Heart left ventricle (tissue), 16 donors: ENCODE results near the gene KMO. TPM values are rescaled to one million over a fixed set of nuclear protein-coding genes. Genes with fewer than 3 reads are reported as not detected.

Source experiments
- ATAC-seq, 4 donors: fragments of 200-7000 bp; cut with Tn5 transposase; one replicate each; pipeline ENCODE4 v1.9.1; 2020 to 2022; ENCODE audit warnings: moderate library complexity in 4 of 4, mild to moderate bottlenecking in 3 of 4, moderate number of reproducible peaks in 1 of 4
- DNase-seq, 5 donors: peaks; one replicate each; pipeline ENCODE4 v3.0.0-alpha.2; 2020
- H3K27ac ChIP-seq, 12 donors: fragments of 200-600 bp; sonication (generic) in 4 of 12; one replicate each; pipeline versions ENCODE4 v1.5.0 to v1.8.0; 2016 to 2022; ENCODE audit warnings: mild to moderate bottlenecking in 2 of 12
- H3K27me3 ChIP-seq, 9 donors: fragments of 200-600 bp; sonication (generic) in 2 of 9; one replicate each; pipeline versions ENCODE4 v1.5.1 to v1.8.0; 2016 to 2022; ENCODE audit warnings: mild to moderate bottlenecking in 3 of 9
- H3K36me3 ChIP-seq, 9 donors: fragments of 200-600 bp; sonication (generic) in 2 of 9; one replicate each; pipeline versions ENCODE4 v1.5.0 to v1.8.0; 2018 to 2022; ENCODE audit warnings: mild to moderate bottlenecking in 2 of 9
- H3K4me1 ChIP-seq, 12 donors: fragments of 200-600 bp; sonication (generic) in 4 of 12; one replicate each; pipeline versions ENCODE4 v1.5.0 to v1.8.0; 2016 to 2022; ENCODE audit warnings: mild to moderate bottlenecking in 3 of 12
- H3K4me3 ChIP-seq, 12 donors: fragments of 200-600 bp; sonication (generic) in 4 of 12; one replicate each; pipeline versions ENCODE4 v1.5.0 to v1.8.0; 2017 to 2022; ENCODE audit warnings: mild to moderate bottlenecking in 9 of 12, moderate library complexity in 4 of 12
- H3K9me3 ChIP-seq, 12 donors: fragments of 200-600 bp; sonication (generic) in 4 of 12; one replicate each; pipeline versions ENCODE4 v1.5.0 to v1.8.0; 2016 to 2022; ENCODE audit warnings: mild to moderate bottlenecking in 1 of 12
- POLR2A ChIP-seq, 2 donors: fragments of 450-650 bp; IDR thresholded peaks; one replicate each; pipeline ENCODE4 v1.6.1; 2017; ENCODE audit warnings: antibody characterized with exemption in 2 of 2, mild to moderate bottlenecking in 2 of 2, moderate library complexity in 2 of 2
- WGBS, 4 donors: extraction: QIAGEN DNeasy Blood & Tissue Kit in 2 of 4; methylation state at CpG; one replicate each; pipeline versions ENCODE4 v1.1.5 to v1.1.7; 2013 to 2018; 5-methylcytosine and 5-hydroxymethylcytosine counted together
- intact Hi-C, 10 donors: fragments of 100-400 bp; cut with DNase I; formaldehyde crosslinking; loops; one replicate each; pipeline versions ENCODE4 v1.11.1 to v1.14.2; 2022
- polyA plus RNA-seq, 2 donors: library from polyadenylated mRNA; stranded (reverse); fragments of 200-250 nt; gene quantifications; one replicate each; pipeline ENCODE4 v1.2.3, GENCODE V29; 2013
- total RNA-seq, 9 donors: library from RNA; depleted of rRNA in 2 of 9; stranded (reverse); fragments of >200 nt in 2 of 9; fragmentation: NEBNext Ultra II Directional in 3 of 9; extraction: Animal tissue kit (Norgen Biotek cat#: 25700) in 3 of 9; gene quantifications; one replicate each; pipeline versions ENCODE4 v1.1.0 to v1.2.4, GENCODE V29; 2016 to 2023
- TF ChIP-seq, protein P1 (sequence below), 12 donors: fragments of 200-600 bp; sonication (generic) in 4 of 12; IDR thresholded peaks; one replicate each; pipeline versions ENCODE4 v1.5.0 to v1.8.0; 2018 to 2022; ENCODE audit warnings: antibody characterized with exemption in 12 of 12, mild to moderate bottlenecking in 5 of 12
- donor health status: ischemic (EF 13 %, LVEDD 7.1; RV severe dilation, severe dysfunction).
- donor health status: healthy with polysubstance abuse.
- donor health status: DM: no; HTN: yes; CAD: no.
- donor health status: DM: no; HTN: no; CAD: no.
- donor health status: ischemic (EF 25% LVEDD 6.9; RV normal size, moderate dysfunction).
- donor health status: ischemic (EF 25% LVEDD 5.7; RV mildly dilated, moderate dysfunction).
- donor health status: healthy.
- donor health status: DM: yes; HTN: yes; CAD: no.
- donor health status: ischemic (EF 35%, LVEDD 5.7; RV mildly dilated, moderate dysfunction).
- donor health status: nonischemic (EF 11% LVEDD 7.7; RV severe dilation, severe dysfunction).
- donor health status: DM: yes; HTN: yes; CAD: no.
- donor health status: PGD.
- donor health status: ischemic (EF 29% LVEDD 5.4; RV normal size, mild dysfunction).
- donor health status: nonischemic (EF 23%, LVEDD 6.1; RV moderate dilation, normal function).

KMO gene
- total and polyA plus RNA-seq, 11 donors = 0.07 to 3.9 (median 0.15) TPM; not detected in 3

DNA sequence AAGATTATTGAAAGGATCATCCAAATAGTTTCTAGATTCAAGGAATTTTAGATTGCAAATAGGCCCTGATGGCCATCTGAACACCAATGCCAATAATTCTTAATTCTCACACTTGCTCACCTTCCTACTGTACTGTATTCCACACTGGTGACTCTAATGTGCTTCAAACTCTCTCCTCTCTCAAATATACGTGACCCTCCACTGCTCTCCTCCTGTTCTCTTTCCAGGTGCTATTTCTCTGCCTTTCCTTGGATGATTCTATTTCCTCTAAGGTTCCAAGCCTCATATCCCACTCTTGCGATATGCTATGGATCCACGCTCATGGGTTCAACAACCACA is 28.6 kb downstream of the KMO start:
- Histone ChIP-seq H3K36me3 (no peaks in the 10 kb centered on the region), H3K27ac (no peak overlapping the region), H3K4me1 (no peaks in the 10 kb centered on the region), H3K4me3 (no peak overlapping the region), H3K27me3 (no peaks in the 10 kb centered on the region), H3K9me3 (no peaks in the 10 kb centered on the region)
- no peak for ATAC-seq
- intact Hi-C loops = no loop called here
- 82 to 89% (median 84%) methylated on average over 3 of the region's 3 CpGs for WGBS, 4 donors
- DNase-seq = no peak
- TF ChIP-seq, protein P1, sequence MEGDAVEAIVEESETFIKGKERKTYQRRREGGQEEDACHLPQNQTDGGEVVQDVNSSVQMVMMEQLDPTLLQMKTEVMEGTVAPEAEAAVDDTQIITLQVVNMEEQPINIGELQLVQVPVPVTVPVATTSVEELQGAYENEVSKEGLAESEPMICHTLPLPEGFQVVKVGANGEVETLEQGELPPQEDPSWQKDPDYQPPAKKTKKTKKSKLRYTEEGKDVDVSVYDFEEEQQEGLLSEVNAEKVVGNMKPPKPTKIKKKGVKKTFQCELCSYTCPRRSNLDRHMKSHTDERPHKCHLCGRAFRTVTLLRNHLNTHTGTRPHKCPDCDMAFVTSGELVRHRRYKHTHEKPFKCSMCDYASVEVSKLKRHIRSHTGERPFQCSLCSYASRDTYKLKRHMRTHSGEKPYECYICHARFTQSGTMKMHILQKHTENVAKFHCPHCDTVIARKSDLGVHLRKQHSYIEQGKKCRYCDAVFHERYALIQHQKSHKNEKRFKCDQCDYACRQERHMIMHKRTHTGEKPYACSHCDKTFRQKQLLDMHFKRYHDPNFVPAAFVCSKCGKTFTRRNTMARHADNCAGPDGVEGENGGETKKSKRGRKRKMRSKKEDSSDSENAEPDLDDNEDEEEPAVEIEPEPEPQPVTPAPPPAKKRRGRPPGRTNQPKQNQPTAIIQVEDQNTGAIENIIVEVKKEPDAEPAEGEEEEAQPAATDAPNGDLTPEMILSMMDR (IDR thresholded peaks at IDR 0.05) = no peak
- no peak for TF ChIP-seq POLR2A (IDR thresholded peaks at IDR 0.05)

DNA sequence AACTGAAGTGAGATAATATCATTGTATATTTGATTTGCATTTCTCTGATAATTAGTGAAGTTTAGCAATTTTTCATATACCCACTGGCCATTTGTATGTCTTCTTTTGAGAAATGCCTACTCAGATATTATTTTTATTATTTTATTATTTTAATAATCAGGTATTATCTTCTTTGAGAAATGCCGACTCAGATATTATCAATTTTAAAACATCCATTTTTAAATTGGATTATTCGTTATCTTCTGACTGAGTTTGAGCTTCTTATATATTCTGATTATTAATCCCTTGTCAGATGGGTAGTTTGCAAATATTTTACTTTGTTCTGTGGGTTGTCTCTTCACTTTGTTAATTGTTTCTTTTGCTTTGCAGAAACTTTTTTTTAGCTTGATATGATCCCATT is 37.7 kb downstream of the KMO start:
- Histone ChIP-seq H3K4me1 (no peaks in the 10 kb centered on the region), H3K27ac (no peak overlapping the region), H3K36me3 (no peaks in the 10 kb centered on the region), H3K9me3 (no peaks in the 10 kb centered on the region), H3K4me3 (no peak overlapping the region), H3K27me3 (peaks cover 0 to 4% (median 0%) of the 10 kb centered on the region in 9 donors)
- 87 to 92% (median 90%) methylated on average over 2 of the region's 2 CpGs for WGBS, 4 donors
- intact Hi-C loops = no loop called here
- no peak for DNase-seq
- no peak for ATAC-seq
- no peak for TF ChIP-seq POLR2A (IDR thresholded peaks at IDR 0.05)
- TF ChIP-seq, protein P1 (IDR thresholded peaks at IDR 0.05) = no peak

DNA sequence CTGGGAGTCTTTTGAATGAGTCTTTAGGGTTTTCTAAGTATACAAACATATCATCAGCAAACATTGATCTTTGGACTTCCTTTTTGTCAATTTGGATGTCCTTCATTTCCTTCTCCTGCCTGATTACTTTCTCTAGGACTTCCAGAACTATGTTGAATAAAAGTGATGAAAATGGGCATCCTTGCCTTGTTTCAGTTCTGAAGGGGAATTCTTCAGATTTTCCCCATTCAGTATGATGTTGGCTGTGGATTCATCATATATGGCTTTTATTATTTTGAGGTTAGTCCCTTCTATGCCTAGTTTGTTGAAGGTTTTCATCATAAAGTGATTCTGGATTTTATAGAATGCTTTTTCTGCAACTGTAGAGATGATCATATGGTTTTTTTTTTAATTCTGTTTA is 42.0 kb downstream of the KMO start:
- no peak for TF ChIP-seq POLR2A (IDR thresholded peaks at IDR 0.05)
- TF ChIP-seq, protein P1 (IDR thresholded peaks at IDR 0.05) = no peak
- Histone ChIP-seq H3K4me1 (no peaks in the 10 kb centered on the region), H3K27me3 (peaks cover 0 to 4% (median 0%) of the 10 kb centered on the region in 9 donors), H3K36me3 (no peaks in the 10 kb centered on the region), H3K27ac (no peak overlapping the region), H3K9me3 (peaks cover 0 to 11% (median 0%) of the 10 kb centered on the region in 12 donors), H3K4me3 (no peak overlapping the region)
- no peak for ATAC-seq
- intact Hi-C loops = no loop called here
- DNase-seq = no peak

DNA sequence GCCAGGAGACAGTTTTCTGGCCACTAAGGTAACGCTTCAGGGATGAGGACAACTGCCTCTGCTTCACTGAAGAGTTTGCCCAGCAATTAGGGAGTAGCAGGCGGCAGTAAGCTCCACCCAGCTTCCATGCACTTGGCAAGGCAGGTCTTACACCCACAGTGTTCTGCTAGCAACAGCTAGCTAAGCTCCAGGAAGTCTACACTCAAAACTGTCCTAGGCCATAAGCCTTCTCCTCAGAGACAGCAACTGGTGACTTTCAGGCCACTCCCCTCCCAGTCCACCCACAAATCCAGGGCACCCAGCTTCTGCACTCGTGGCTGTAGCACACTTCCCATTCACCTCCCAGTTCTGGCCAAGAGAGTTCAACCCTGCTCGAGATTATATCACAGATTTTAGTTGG is 47.3 kb downstream of the KMO start:
- peaks cover 0 to 11% (median 0%) of the 10 kb centered on the region in 12 donors for H3K9me3 ChIP-seq
- H3K4me1 ChIP-seq = no peaks in the 10 kb centered on the region
- H3K27me3 ChIP-seq = no peaks in the 10 kb centered on the region
- 52 to 72% (median 64%) methylated on average over 4 of the region's 4 CpGs for WGBS, 4 donors
- no peak for DNase-seq
- no peak for ATAC-seq
- no peaks in the 10 kb centered on the region for H3K36me3 ChIP-seq
- no peak overlapping the region for H3K4me3 ChIP-seq
- intact Hi-C loops = no loop called here
- TF ChIP-seq, protein P1 (IDR thresholded peaks at IDR 0.05) = no peak
- TF ChIP-seq POLR2A (IDR thresholded peaks at IDR 0.05) = no peak
- H3K27ac ChIP-seq = no peak overlapping the region
